HUDEP-2 (cell line): ENCODE data around the gene TBC1D14.
"Not testable (repeated sequence)": the region's sequence is repeated elsewhere in the genome, so short reads cannot be mapped to it uniquely, and the experiment has no call there.

Experiments used
- DNase-seq, 76 experiments: peaks; one replicate each; lab custom pipeline; 2025; ENCODE audit not compliant: unreplicated experiment in 76 of 76; lab: John Stamatoyannopoulos, UW

The TBC1D14 gene

DNA sequence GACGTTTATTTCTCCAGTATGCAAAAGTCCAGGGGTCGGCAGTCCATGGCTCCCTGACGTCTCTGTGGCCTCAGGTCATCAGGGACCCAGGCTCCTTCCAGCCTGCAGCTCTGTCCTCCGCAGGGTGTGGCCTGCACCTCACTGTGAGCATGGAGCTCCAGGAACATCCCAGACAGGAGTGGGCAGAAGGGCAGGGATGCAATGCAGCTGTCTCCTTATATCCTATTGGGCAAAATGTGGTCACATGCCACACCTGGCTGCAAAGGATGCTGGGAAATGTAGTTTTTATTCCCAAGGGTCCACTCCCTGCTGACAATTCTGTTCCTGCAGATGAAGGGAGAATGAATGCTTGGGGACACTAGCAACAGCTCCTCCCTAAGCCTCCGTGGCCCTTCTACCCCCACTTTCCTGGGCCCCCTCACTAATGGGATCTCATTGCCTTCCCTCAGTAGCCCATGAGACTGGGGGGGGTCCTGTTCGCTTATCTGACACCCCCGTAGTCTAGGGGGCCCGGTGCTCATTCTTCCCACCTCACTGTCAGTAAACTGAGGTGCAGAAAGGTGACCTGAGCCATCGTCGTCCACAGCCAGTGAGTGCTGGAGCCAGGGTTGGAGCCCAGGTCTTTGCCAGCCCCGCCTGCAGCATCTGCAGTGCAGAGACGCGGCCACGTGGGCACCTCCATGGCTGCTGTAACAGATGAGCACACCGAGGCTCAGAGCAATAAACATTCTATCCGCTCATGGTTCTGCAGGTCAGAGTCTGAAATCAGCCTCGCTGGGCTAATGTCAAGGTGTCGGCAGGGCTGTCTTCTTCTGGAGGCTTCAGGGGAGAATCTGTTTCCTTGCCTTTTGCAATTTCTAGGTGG is 164.1 kb downstream of the TBC1D14 start:
- DNase-seq = peak in 23 of 76 experiments; percentile 2 to 55 (median 13)

DNA sequence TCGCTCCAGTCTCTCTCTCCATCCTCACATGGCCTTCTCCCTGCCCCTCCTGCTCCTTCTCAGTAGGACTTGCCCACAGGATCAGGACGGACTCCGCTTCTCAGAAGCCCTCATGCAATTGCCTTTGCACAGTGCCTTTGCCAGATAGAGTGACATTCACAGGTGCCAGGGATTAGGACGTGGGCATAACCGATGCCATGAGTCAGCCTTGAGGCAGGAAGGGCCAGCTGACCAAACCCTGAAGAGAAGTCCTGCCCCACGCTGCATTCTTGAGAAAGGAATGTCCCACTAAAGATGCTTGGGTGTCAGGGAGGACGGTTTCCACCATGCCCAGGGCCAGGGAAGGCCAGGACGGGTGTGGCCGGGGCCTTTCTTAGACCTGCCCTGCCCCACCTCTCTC is 164.8 kb downstream of the TBC1D14 start:
- DNase-seq = no peak

DNA sequence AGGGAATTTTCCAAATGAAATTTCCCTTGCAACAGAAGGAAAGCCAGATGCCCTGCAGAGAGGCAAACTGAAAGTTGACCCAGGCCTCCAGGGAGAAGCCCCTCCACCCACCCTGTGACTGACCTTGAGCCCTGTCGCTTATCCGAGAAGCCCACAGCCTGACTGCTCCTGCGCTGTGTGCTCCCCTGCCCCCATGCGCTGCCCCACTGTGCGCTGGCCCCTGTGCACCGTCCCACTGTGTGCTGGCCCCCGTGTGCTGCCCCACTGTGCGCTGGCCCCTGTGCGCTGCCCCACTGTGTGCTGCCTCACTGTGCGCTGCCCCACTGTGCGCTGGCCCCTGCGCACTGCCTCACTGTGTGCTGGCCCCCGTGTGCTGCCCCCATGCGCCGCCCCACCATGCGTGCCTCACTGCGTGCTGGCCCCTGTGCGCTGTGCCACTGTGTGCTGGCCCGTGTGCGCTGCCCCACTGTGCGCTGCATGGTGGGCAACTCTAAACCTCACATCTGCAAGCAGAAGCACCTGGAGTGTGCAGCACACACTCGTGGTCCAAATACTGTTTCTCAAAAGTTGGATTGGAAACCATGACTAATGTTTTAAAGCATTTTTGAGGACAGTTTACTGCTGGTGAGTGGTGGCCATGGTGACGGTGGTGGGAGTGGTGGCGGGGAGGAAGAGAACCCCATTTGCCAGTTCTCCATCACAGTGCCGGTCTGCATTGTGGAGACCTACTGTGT is 166.5 kb downstream of the TBC1D14 start:
- DNase-seq = no peak

DNA sequence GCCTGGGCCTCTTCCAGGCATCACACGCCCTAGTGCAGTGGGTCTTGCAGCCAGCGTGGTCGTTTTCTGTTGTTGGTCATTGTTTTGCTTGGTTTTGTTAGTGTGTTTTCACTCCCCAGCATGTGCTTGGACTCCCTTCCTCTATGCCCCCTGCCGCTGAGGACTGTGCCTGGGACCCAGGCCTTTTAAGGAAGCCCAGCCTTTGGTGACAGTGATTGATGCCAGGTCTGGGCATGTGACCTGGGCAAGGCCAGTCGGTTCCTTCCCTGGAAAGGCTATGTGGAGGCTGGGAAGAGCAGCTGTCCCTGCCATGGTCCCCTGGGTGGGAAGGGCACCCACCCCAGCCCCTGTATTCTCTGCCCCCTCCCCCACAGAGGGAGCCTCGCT is 167.1 kb downstream of the TBC1D14 start:
- no peak for DNase-seq

DNA sequence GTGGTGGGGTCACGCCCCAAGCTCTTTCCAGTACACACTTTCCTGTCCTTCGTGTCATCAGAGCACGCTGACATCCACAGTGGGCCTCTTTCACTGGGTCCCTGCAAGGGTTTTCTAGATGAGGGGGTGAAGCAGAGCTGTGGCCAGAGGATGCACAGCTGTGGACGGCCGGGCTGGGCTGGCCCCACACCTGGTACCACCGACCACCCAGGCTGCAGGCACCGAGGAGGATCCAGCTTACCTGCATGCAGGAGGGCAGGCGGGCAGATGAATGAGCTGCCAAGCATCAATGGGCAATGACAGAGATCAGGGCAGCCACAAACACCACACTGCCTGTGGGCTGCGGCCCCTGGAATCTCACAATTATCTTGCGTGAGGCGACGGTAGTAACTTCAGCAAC is 167.7 kb downstream of the TBC1D14 start:
- DNase-seq = no peak

DNA sequence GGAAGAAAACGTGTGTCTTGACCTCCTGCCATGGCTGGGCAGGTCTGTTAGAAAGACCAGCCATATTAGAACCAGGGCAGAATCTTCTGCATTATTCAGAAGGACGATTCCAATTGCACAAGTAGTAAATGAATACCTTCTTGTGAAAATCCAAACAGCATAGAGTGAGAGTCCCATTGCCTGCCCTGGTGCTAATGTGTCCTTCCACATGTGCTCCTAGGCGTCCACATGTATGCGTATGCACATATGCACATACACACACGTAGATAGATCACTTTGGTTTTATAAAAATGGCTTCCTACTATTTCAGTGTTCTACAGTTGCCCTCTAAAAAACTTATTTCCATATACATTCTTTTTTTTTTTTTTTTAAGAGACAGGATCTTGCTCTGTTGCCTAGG is 168.4 kb downstream of the TBC1D14 start:
- no peak for DNase-seq

DNA sequence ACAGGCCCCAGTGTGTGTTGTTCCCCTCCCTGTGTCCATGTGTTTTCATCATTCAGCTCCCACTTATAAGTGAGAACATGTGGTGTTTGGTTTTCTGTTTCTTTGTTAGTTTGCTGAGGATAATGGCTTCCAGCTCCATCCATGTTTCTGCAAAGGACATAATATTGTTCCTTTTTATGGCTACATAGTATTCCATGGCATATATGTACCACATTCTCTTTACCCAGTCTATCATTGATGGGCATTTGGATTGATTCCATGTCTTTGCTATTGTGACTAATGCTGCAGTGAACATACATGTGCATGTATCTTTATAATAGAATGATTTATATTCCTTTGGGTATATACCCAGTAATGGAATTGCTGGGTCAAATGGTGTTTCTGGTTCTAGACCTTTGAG is 169.9 kb downstream of the TBC1D14 start:
- not testable (repeated sequence) for DNase-seq

DNA sequence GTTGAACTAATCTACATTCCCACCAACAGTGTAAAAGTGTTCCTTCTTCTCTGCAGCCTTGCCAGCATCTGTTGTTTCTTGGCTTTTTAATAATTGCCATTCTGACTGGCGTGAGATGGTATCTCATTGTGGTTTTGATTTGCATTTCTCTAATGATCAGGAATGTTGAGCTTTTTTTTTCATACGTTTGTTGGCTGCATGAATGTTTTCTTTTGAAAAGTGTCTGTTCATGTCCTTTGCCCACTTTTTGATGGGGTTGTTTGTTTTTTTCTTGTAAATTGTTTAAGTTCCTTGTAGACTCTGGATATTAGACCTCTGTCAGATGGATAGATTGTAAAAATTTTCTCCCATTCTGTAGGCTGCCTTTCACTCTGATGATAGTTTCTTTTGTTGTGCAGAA is 170.3 kb downstream of the TBC1D14 start:
- DNase-seq = not testable (repeated sequence)
